HT-29 (cell line): ENCODE results near the gene ZNF316. TPM values are rescaled to one million over a fixed set of nuclear protein-coding genes. Genes with fewer than 3 reads are reported as not detected.
"Not testable (repeated sequence)": the region's sequence is repeated elsewhere in the genome, so short reads cannot be mapped to it uniquely, and the experiment has no call there.

ENCODE experiments used
- DNase-seq: peaks from one replicate; pipeline ENCODE4 v3.0.0-alpha.2; 2015; ENCODE audit warnings: low spot score
- total RNA-seq: library from RNA; depleted of rRNA; stranded (reverse); fragments of >200 nt; shearing (Covaris generic); gene quantifications from 2 replicates; pipeline ENCODE4 v1.2.3, GENCODE V29; 2014

The ZNF316 gene
- total RNA-seq, 1 experiment from 2014 or later, result 35.9 TPM

- DNase-seq, result no peak
Observed at GRCh38 chr7:6646465-6646864, 9.3 kb downstream of the ZNF316 start.

- DNase-seq, result no peak
Observed at GRCh38 chr7:6647080-6647479, 10.0 kb downstream of the ZNF316 start.

GRCh38 chr7:6647541-6647940 lies 10.4 kb downstream of the ZNF316 start:
- DNase-seq, result no peak

GRCh38 chr7:6648066-6648814 lies 11.1 kb downstream of the ZNF316 start:
- no peak for DNase-seq

GRCh38 chr7:6648815-6649104 lies 11.6 kb downstream of the ZNF316 start:
- DNase-seq, result no peak

- no peak for DNase-seq
Observed at GRCh38 chr7:6649241-6649961, 12.3 kb downstream of the ZNF316 start.

GRCh38 chr7:6650086-6650485 lies 13.0 kb downstream of the ZNF316 start:
- DNase-seq, result no peak

- DNase-seq, result no peak
Observed at GRCh38 chr7:6650521-6651011, 13.4 kb downstream of the ZNF316 start.

- DNase-seq, result no peak
Observed at GRCh38 chr7:6651851-6652445, 14.8 kb downstream of the ZNF316 start.

- no peak for DNase-seq
Observed at GRCh38 chr7:6652446-6653011, 15.4 kb downstream of the ZNF316 start.

- DNase-seq, result no peak
Observed at GRCh38 chr7:6653071-6654003, 16.2 kb downstream of the ZNF316 start.

- no peak for DNase-seq
Observed at GRCh38 chr7:6654113-6654841, 17.2 kb downstream of the ZNF316 start.

- no peak for DNase-seq
Observed at GRCh38 chr7:6654842-6655610, 17.9 kb downstream of the ZNF316 start.

- DNase-seq, result no peak
Observed at GRCh38 chr7:6655636-6656385, 18.7 kb downstream of the ZNF316 start.

GRCh38 chr7:6656413-6656812 lies 19.3 kb downstream of the ZNF316 start:
- no peak for DNase-seq

GRCh38 chr7:6658618-6659345 lies 21.7 kb downstream of the ZNF316 start:
- DNase-seq, result no peak

- not testable (repeated sequence) for DNase-seq
Observed at GRCh38 chr7:6670851-6671250, 33.7 kb downstream of the ZNF316 start.

GRCh38 chr7:6675807-6676405 lies 38.8 kb downstream of the ZNF316 start:
- no peak for DNase-seq
